Measurements from ENCODE around the gene WBP2. TPM values are rescaled to one million over a fixed set of nuclear protein-coding genes. Genes with fewer than 3 reads are reported as not detected.
"Not testable (repeated sequence)": the region's sequence is repeated elsewhere in the genome, so short reads cannot be mapped to it uniquely, and the experiment has no call there.

Gene WBP2
- total RNA-seq, 2 donors from 2014 or later, result 67.4 to 127 TPM

- H3K9me3 Mint-ChIP-seq; H3K27me3 Mint-ChIP-seq; H3K36me3 Mint-ChIP-seq (ENCODE audit: low read depth); H3K4me1 Mint-ChIP-seq: not testable (repeated sequence)
- H3K27ac Mint-ChIP-seq, result peak overlapping the region; percentile 86
- peak overlapping the region; percentile 62 for H3K4me3 Mint-ChIP-seq
- ATAC-seq (replicated peaks), result peak; percentile 81
Measured at GRCh38 chr17:75864887-75865286, 9.8 kb upstream of the WBP2 start.

- peak overlapping the region; percentile 62 for H3K4me3 Mint-ChIP-seq
- peaks cover 6% of the 10 kb centered on the region for H3K4me1 Mint-ChIP-seq
- no peaks in the 10 kb centered on the region for H3K36me3 Mint-ChIP-seq (ENCODE audit: low read depth)
- H3K27me3 Mint-ChIP-seq, result no peaks in the 10 kb centered on the region
- no peaks in the 10 kb centered on the region for H3K9me3 Mint-ChIP-seq
- ATAC-seq (replicated peaks), result peak; percentile 78
- H3K27ac Mint-ChIP-seq, result peak overlapping the region; percentile 86
Measured at GRCh38 chr17:75864448-75864871, 9.3 kb upstream of the WBP2 start.

GRCh38 chr17:75861927-75862317, 6.8 kb upstream of the WBP2 start:
- Mint-ChIP-seq H3K4me1 (peaks cover 12% of the 10 kb centered on the region), H3K9me3 (no peaks in the 10 kb centered on the region), H3K27me3 (no peaks in the 10 kb centered on the region), H3K4me3 (no peak overlapping the region), H3K27ac (no peak overlapping the region), H3K36me3 (ENCODE audit: low read depth) (no peaks in the 10 kb centered on the region)
- ATAC-seq (replicated peaks), result no peak

GRCh38 chr17:75859358-75859757, 4.2 kb upstream of the WBP2 start:
- not testable (repeated sequence) for H3K27me3 Mint-ChIP-seq; H3K36me3 Mint-ChIP-seq (ENCODE audit: low read depth); ATAC-seq (replicated peaks); H3K9me3 Mint-ChIP-seq
- H3K4me3 Mint-ChIP-seq, result peak overlapping the region; percentile 25
- H3K4me1 Mint-ChIP-seq, result peaks cover 14% of the 10 kb centered on the region
- H3K27ac Mint-ChIP-seq, result peak overlapping the region; percentile 52

GRCh38 chr17:75856062-75856756, 1.1 kb upstream of the WBP2 start:
- peaks cover 12% of the 10 kb centered on the region for H3K4me1 Mint-ChIP-seq
- H3K9me3 Mint-ChIP-seq, result no peaks in the 10 kb centered on the region
- no peaks in the 10 kb centered on the region for H3K27me3 Mint-ChIP-seq
- no peak for ATAC-seq (replicated peaks)
- no peak overlapping the region for H3K4me3 Mint-ChIP-seq
- H3K36me3 Mint-ChIP-seq (ENCODE audit: low read depth), result peaks cover 16% of the 10 kb centered on the region
- no peak overlapping the region for H3K27ac Mint-ChIP-seq

- Mint-ChIP-seq H3K9me3 (no peaks in the 10 kb centered on the region), H3K27ac (no peak overlapping the region), H3K27me3 (no peaks in the 10 kb centered on the region), H3K4me1 (peaks cover 12% of the 10 kb centered on the region), H3K4me3 (no peak overlapping the region), H3K36me3 (ENCODE audit: low read depth) (peaks cover 29% of the 10 kb centered on the region)
- no peak for ATAC-seq (replicated peaks)
Measured at GRCh38 chr17:75854881-75855309, 240 bp downstream of the WBP2 start.

- Mint-ChIP-seq H3K4me1 (peaks cover 12% of the 10 kb centered on the region), H3K27ac (no peak overlapping the region), H3K9me3 (no peaks in the 10 kb centered on the region), H3K4me3 (no peak overlapping the region), H3K36me3 (ENCODE audit: low read depth) (peaks cover 35% of the 10 kb centered on the region), H3K27me3 (no peaks in the 10 kb centered on the region)
- ATAC-seq (replicated peaks), result no peak
Measured at GRCh38 chr17:75854101-75854748, 910 bp downstream of the WBP2 start.

GRCh38 chr17:75853433-75853832, 1.7 kb downstream of the WBP2 start:
- H3K9me3 Mint-ChIP-seq, result no peaks in the 10 kb centered on the region
- no peak overlapping the region for H3K27ac Mint-ChIP-seq
- H3K4me1 Mint-ChIP-seq, result peaks cover 6% of the 10 kb centered on the region
- H3K36me3 Mint-ChIP-seq (ENCODE audit: low read depth), result peaks cover 43% of the 10 kb centered on the region
- no peak for ATAC-seq (replicated peaks)
- no peaks in the 10 kb centered on the region for H3K27me3 Mint-ChIP-seq
- H3K4me3 Mint-ChIP-seq, result no peak overlapping the region

- not testable (repeated sequence) for H3K4me3 Mint-ChIP-seq; H3K27ac Mint-ChIP-seq; ATAC-seq (replicated peaks); H3K27me3 Mint-ChIP-seq; H3K4me1 Mint-ChIP-seq; H3K9me3 Mint-ChIP-seq
- peaks cover 61% of the 10 kb centered on the region for H3K36me3 Mint-ChIP-seq (ENCODE audit: low read depth)
Measured at GRCh38 chr17:75851693-75851991, 3.5 kb downstream of the WBP2 start.

GRCh38 chr17:75850928-75851692, 4.0 kb downstream of the WBP2 start:
- H3K27ac Mint-ChIP-seq, result no peak overlapping the region
- H3K36me3 Mint-ChIP-seq (ENCODE audit: low read depth), result peaks cover 67% of the 10 kb centered on the region
- H3K4me3 Mint-ChIP-seq, result no peak overlapping the region
- H3K4me1 Mint-ChIP-seq, result no peaks in the 10 kb centered on the region
- no peak for ATAC-seq (replicated peaks)
- no peaks in the 10 kb centered on the region for H3K27me3 Mint-ChIP-seq
- no peaks in the 10 kb centered on the region for H3K9me3 Mint-ChIP-seq

- H3K9me3 Mint-ChIP-seq, result no peaks in the 10 kb centered on the region
- no peak overlapping the region for H3K27ac Mint-ChIP-seq
- no peaks in the 10 kb centered on the region for H3K4me1 Mint-ChIP-seq
- no peak for ATAC-seq (replicated peaks)
- peaks cover 78% of the 10 kb centered on the region for H3K36me3 Mint-ChIP-seq (ENCODE audit: low read depth)
- H3K27me3 Mint-ChIP-seq, result no peaks in the 10 kb centered on the region
- H3K4me3 Mint-ChIP-seq, result no peak overlapping the region
Measured at GRCh38 chr17:75849724-75850123, 5.4 kb downstream of the WBP2 start.

- H3K9me3 Mint-ChIP-seq, result no peaks in the 10 kb centered on the region
- no peak overlapping the region for H3K4me3 Mint-ChIP-seq
- H3K27me3 Mint-ChIP-seq, result no peaks in the 10 kb centered on the region
- H3K4me1 Mint-ChIP-seq, result no peaks in the 10 kb centered on the region
- no peak overlapping the region for H3K27ac Mint-ChIP-seq
- peaks cover 79% of the 10 kb centered on the region for H3K36me3 Mint-ChIP-seq (ENCODE audit: low read depth)
- no peak for ATAC-seq (replicated peaks)
Measured at GRCh38 chr17:75849279-75849646, 5.9 kb downstream of the WBP2 start.

- Mint-ChIP-seq H3K4me1 (no peaks in the 10 kb centered on the region), H3K27ac (peak overlapping the region; percentile 43), H3K4me3 (no peak overlapping the region), H3K9me3 (no peaks in the 10 kb centered on the region), H3K27me3 (no peaks in the 10 kb centered on the region), H3K36me3 (ENCODE audit: low read depth) (peaks cover 85% of the 10 kb centered on the region)
- no peak for ATAC-seq (replicated peaks)
Measured at GRCh38 chr17:75848523-75849278, 6.4 kb downstream of the WBP2 start.

- Mint-ChIP-seq H3K36me3 (ENCODE audit: low read depth) (peaks cover 92% of the 10 kb centered on the region), H3K9me3 (no peaks in the 10 kb centered on the region), H3K4me3 (no peak overlapping the region), H3K27me3 (no peaks in the 10 kb centered on the region), H3K4me1 (no peaks in the 10 kb centered on the region), H3K27ac (peak overlapping the region; percentile 43)
- ATAC-seq (replicated peaks), result no peak
Measured at GRCh38 chr17:75847614-75848522, 7.3 kb downstream of the WBP2 start.
